GM23338 (cell line): Measurements from ENCODE around the gene TRIM59. TPM values are rescaled to one million over a fixed set of nuclear protein-coding genes. Genes with fewer than 3 reads are reported as not detected.

Experiments used
- ATAC-seq: fragments of 200-7000 bp; cut with Tn5 transposase; 3 replicates; pipeline ENCODE4 v1.9.1; 2020
- DNase-seq: peaks from one replicate; pipeline ENCODE4 v3.0.0-alpha.2; 2015; ENCODE audit warnings: low spot score
- H2AFZ ChIP-seq: fragments of 200-600 bp; sonication (generic); 2 replicates; pipeline ENCODE4 v1.8.0; 2016; ENCODE audit warnings: antibody characterized with exemption, mild to moderate bottlenecking, moderate library complexity
- H3F3A ChIP-seq: fragments of 200-600 bp; sonication (generic); replicated peaks from 2 replicates; pipeline ENCODE4 v1.8.0; 2017; ENCODE audit warnings: antibody characterized with exemption, mixed run types, low read depth
- H3K27ac ChIP-seq: fragments of 200-600 bp; sonication (generic); 2 replicates; pipeline ENCODE4 v1.6.1; 2016; ENCODE audit warnings: low read depth
- H3K27me3 ChIP-seq: fragments of 200-600 bp; sonication (generic); 2 replicates; pipeline ENCODE4 v1.8.0; 2016; ENCODE audit warnings: mild to moderate bottlenecking, mixed run types, moderate library complexity; ENCODE audit not compliant: insufficient read depth
- H3K36me3 ChIP-seq: fragments of 200-600 bp; sonication (generic); 2 replicates; pipeline ENCODE4 v1.8.0; 2016; ENCODE audit warnings: mild to moderate bottlenecking; ENCODE audit not compliant: insufficient read depth
- H3K4me1 ChIP-seq: fragments of 200-600 bp; sonication (generic); 2 replicates; pipeline ENCODE4 v1.8.0; 2016; ENCODE audit warnings: mild to moderate bottlenecking, moderate library complexity; ENCODE audit not compliant: insufficient read depth
- H3K4me2 ChIP-seq: fragments of 200-600 bp; sonication (generic); 2 replicates; pipeline ENCODE4 v1.7.1; 2017; ENCODE audit warnings: mixed run types
- H3K4me3 ChIP-seq: fragments of 200-600 bp; sonication (generic); 2 replicates; pipeline ENCODE4 v1.6.1; 2016; ENCODE audit warnings: mixed run types
- H3K79me2 ChIP-seq: fragments of 200-600 bp; sonication (generic); replicated peaks from 2 replicates; pipeline ENCODE4 v1.8.0; 2017; ENCODE audit warnings: mild to moderate bottlenecking; ENCODE audit not compliant: insufficient read depth
- H3K9me2 ChIP-seq: fragments of 200-600 bp; sonication (generic); 2 replicates; pipeline ENCODE4 v1.8.0; 2017; ENCODE audit not compliant: insufficient read depth
- H4K20me1 ChIP-seq: fragments of 200-600 bp; sonication (generic); replicated peaks from 2 replicates; pipeline ENCODE4 v1.8.0; 2017; ENCODE audit warnings: mild to moderate bottlenecking; ENCODE audit not compliant: insufficient read depth
- H3K27ac Mint-ChIP-seq: 2 replicates; pipeline ENCODE4 v1.8.0; 2020; ENCODE audit warnings: inconsistent platforms, mild to moderate bottlenecking, moderate library complexity, mixed read lengths
- H3K27me3 Mint-ChIP-seq: 3 replicates; pipeline ENCODE4 v1.8.0; 2022; ENCODE audit warnings: low read depth, mild to moderate bottlenecking, moderate library complexity, mixed read lengths, inconsistent platforms; ENCODE audit not compliant: insufficient read depth, poor library complexity
- H3K36me3 Mint-ChIP-seq: 3 replicates; pipeline ENCODE4 v1.8.0; 2021; ENCODE audit warnings: low read depth, mild to moderate bottlenecking, inconsistent platforms, moderate library complexity, mixed read lengths
- H3K4me1 Mint-ChIP-seq: 3 replicates; pipeline ENCODE4 v1.8.0; 2020; ENCODE audit warnings: mild to moderate bottlenecking, inconsistent platforms, mixed read lengths
- H3K4me3 Mint-ChIP-seq: 3 replicates; pipeline ENCODE4 v1.8.0; 2021; ENCODE audit warnings: moderate library complexity, mild to moderate bottlenecking, inconsistent platforms, mixed read lengths
- H3K9me3 Mint-ChIP-seq: 3 replicates; pipeline ENCODE4 v1.8.0; 2020; ENCODE audit warnings: moderate library complexity, mild to moderate bottlenecking, inconsistent platforms, mixed read lengths
- CREB1 ChIP-seq: fragments of 250-450 bp; sonication (Bioruptor Pico); IDR thresholded peaks from 2 replicates; pipeline ENCODE4 v1.5.0; 2020; ENCODE audit warnings: low read depth, mild to moderate bottlenecking, moderate library complexity
- CTCF ChIP-seq, 2 experiments: fragments of 200-600 bp in 1 of 2; sonication (generic) in 1 of 2; conservative IDR thresholded peaks; 2 replicates each; pipeline versions ENCODE4 v1.5.1 to v1.6.1; 2016 to 2017; ENCODE audit warnings: antibody characterized with exemption in 2 of 2, low read depth in 2 of 2, mild to moderate bottlenecking in 2 of 2, moderate library complexity in 1 of 2
- EZH2 ChIP-seq: fragments of 200-600 bp; sonication (generic); IDR thresholded peaks from one replicate; pipeline ENCODE4 v1.8.0; 2017; ENCODE audit warnings: antibody characterized with exemption, mild to moderate bottlenecking, low read depth; ENCODE audit not compliant: unreplicated experiment
- EZH2phosphoT487 ChIP-seq: fragments of 200-600 bp; sonication (generic); IDR thresholded peaks from one replicate; pipeline ENCODE4 v1.8.1; 2018; ENCODE audit warnings: antibody characterized with exemption; ENCODE audit not compliant: unreplicated experiment
- JUNB ChIP-seq: IDR thresholded peaks from one replicate; pipeline ENCODE4 v1.6.1; 2016; ENCODE audit warnings: antibody characterized with exemption; ENCODE audit not compliant: unreplicated experiment
- NANOG ChIP-seq: IDR thresholded peaks from 2 replicates; pipeline ENCODE4 v1.6.1; 2016; ENCODE audit warnings: antibody characterized with exemption, borderline replicate concordance
- POLR2AphosphoS5 ChIP-seq: IDR thresholded peaks from 2 replicates; pipeline ENCODE4 v1.6.1; 2016; ENCODE audit warnings: antibody characterized with exemption, low read depth
- STAT1 ChIP-seq: IDR thresholded peaks from one replicate; pipeline ENCODE4 v1.6.1; 2016; ENCODE audit warnings: antibody characterized with exemption; ENCODE audit not compliant: unreplicated experiment
- ZNF114 ChIP-seq: fragments of 250-450 bp; sonication (Bioruptor Pico); IDR thresholded peaks from 2 replicates; pipeline ENCODE4 v1.5.0; 2020; ENCODE audit warnings: mild to moderate bottlenecking, moderate library complexity
- ZNF331 ChIP-seq: fragments of 250-450 bp; sonication (Bioruptor Pico); IDR thresholded peaks from 2 replicates; pipeline ENCODE4 v1.5.0; 2020; ENCODE audit warnings: low read depth, mild to moderate bottlenecking, moderate library complexity
- ZNF462 ChIP-seq: fragments of 250-450 bp; sonication (Bioruptor Pico); IDR thresholded peaks from 2 replicates; pipeline ENCODE4 v1.5.0; 2020; ENCODE audit warnings: mild to moderate bottlenecking, moderate library complexity
- polyA plus RNA-seq: library from polyadenylated mRNA; unstranded; fragments of >200 nt; fragmentation: Nextera tagmentation; extraction: Ambion mirVana; gene quantifications from 2 replicates; pipeline ENCODE4 v1.2.1, GENCODE V29; 2016
- total RNA-seq: library from RNA; depleted of rRNA; stranded (reverse); fragments of >200 nt; shearing (Covaris generic); gene quantifications from 2 replicates; pipeline ENCODE4 v1.2.3, GENCODE V29; 2014
- TF ChIP-seq, protein P1 (sequence below): IDR thresholded peaks from one replicate; pipeline ENCODE4 v1.6.1; 2018; ENCODE audit warnings: antibody characterized with exemption; ENCODE audit not compliant: unreplicated experiment
- TF ChIP-seq, protein P2 (sequence below): IDR thresholded peaks from 2 replicates; pipeline ENCODE4 v1.6.1; 2016; ENCODE audit warnings: antibody characterized with exemption

The TRIM59 gene
- total and polyA plus RNA-seq, 2 experiments from 2014 or later, result 46.2 to 98.6 TPM

GRCh38 chr3:160460033-160460432 is 10.4 kb upstream of the TRIM59 start:
- Histone ChIP-seq H3K9me2 (no peaks in the 10 kb centered on the region), H3K4me3 (no peak overlapping the region), H3K27ac (no peak overlapping the region), H3F3A (no peaks in the 10 kb centered on the region), H3K4me1 (no peaks in the 10 kb centered on the region), H3K79me2 (no peaks in the 10 kb centered on the region), H4K20me1 (no peaks in the 10 kb centered on the region; the same call in 1 of the 2 replicates), H3K4me2 (no peak overlapping the region), H3K27me3 (no peaks in the 10 kb centered on the region; the same call in 1 of the 2 replicates), H2AFZ (no peak overlapping the region), H3K36me3 (no peaks in the 10 kb centered on the region)
- Mint-ChIP-seq H3K36me3 (no peaks in the 10 kb centered on the region; the same call in 2 of the 3 replicates), H3K9me3 (peaks cover 12% of the 10 kb centered on the region), H3K4me3 (no peak overlapping the region), H3K27me3 (no peaks in the 10 kb centered on the region), H3K27ac (no peak overlapping the region), H3K4me1 (peaks cover 4% of the 10 kb centered on the region)
- DNase-seq, result no peak
- no peak for ATAC-seq
- TF ChIP-seq, protein P1, sequence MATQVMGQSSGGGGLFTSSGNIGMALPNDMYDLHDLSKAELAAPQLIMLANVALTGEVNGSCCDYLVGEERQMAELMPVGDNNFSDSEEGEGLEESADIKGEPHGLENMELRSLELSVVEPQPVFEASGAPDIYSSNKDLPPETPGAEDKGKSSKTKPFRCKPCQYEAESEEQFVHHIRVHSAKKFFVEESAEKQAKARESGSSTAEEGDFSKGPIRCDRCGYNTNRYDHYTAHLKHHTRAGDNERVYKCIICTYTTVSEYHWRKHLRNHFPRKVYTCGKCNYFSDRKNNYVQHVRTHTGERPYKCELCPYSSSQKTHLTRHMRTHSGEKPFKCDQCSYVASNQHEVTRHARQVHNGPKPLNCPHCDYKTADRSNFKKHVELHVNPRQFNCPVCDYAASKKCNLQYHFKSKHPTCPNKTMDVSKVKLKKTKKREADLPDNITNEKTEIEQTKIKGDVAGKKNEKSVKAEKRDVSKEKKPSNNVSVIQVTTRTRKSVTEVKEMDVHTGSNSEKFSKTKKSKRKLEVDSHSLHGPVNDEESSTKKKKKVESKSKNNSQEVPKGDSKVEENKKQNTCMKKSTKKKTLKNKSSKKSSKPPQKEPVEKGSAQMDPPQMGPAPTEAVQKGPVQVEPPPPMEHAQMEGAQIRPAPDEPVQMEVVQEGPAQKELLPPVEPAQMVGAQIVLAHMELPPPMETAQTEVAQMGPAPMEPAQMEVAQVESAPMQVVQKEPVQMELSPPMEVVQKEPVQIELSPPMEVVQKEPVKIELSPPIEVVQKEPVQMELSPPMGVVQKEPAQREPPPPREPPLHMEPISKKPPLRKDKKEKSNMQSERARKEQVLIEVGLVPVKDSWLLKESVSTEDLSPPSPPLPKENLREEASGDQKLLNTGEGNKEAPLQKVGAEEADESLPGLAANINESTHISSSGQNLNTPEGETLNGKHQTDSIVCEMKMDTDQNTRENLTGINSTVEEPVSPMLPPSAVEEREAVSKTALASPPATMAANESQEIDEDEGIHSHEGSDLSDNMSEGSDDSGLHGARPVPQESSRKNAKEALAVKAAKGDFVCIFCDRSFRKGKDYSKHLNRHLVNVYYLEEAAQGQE, result no peak
- TF ChIP-seq EZH2, result no peak
- TF ChIP-seq, protein P2, sequence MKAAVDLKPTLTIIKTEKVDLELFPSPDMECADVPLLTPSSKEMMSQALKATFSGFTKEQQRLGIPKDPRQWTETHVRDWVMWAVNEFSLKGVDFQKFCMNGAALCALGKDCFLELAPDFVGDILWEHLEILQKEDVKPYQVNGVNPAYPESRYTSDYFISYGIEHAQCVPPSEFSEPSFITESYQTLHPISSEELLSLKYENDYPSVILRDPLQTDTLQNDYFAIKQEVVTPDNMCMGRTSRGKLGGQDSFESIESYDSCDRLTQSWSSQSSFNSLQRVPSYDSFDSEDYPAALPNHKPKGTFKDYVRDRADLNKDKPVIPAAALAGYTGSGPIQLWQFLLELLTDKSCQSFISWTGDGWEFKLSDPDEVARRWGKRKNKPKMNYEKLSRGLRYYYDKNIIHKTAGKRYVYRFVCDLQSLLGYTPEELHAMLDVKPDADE, result no peak
- TF ChIP-seq NANOG, result no peak
- no peak for TF ChIP-seq ZNF331 (CRISPR knock-in tag)
- no peak for TF ChIP-seq CTCF (conservative IDR thresholded peaks at IDR 0.05; ENCODE audit: low read depth in 2 of 2)
- TF ChIP-seq JUNB, result no peak
- no peak for TF ChIP-seq EZH2phosphoT487
- TF ChIP-seq ZNF114 (CRISPR knock-in tag), result no peak
- TF ChIP-seq CREB1 (CRISPR knock-in tag), result no peak
- no peak for TF ChIP-seq POLR2AphosphoS5
- no peak for TF ChIP-seq ZNF462
- no peak for TF ChIP-seq STAT1
